SH-SY5Y (cell line): Measurements from ENCODE around the gene TMEM107.

ENCODE experiments used
- GATA2 ChIP-seq: IDR thresholded peaks from 2 replicates; pipeline ENCODE4 v1.6.1; 2011; ENCODE audit warnings: mild to moderate bottlenecking, low read depth, low read length
- GATA3 ChIP-seq: IDR thresholded peaks from 2 replicates; pipeline ENCODE4 v1.6.1; 2011; ENCODE audit warnings: low read depth, mild to moderate bottlenecking, low read length, moderate library complexity

TMEM107 gene

DNA sequence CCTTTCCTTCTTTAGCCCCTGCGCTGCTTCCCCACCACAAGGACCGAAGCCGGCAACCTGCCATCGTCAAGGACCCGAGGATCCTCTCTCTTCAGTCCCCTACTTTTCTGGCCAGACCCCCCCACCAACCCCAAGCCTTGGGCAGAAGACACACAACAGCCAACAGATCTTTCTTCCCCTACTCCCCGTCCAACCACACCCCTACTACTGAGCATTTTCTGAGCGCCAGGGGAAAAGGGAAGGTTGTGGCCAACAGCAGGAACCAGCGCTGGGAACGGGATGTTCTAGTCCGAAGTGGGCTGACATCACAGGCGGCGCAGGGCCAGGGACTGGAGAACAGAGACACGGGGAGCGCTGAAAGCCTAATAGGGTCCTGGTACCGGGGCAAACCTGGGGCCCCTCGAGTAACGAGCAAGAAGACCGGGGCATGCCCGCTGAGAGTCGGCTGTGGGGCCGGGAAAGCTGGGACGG lies 24.5 kb downstream of the TMEM107 start:
- TF ChIP-seq GATA2: no peak

DNA sequence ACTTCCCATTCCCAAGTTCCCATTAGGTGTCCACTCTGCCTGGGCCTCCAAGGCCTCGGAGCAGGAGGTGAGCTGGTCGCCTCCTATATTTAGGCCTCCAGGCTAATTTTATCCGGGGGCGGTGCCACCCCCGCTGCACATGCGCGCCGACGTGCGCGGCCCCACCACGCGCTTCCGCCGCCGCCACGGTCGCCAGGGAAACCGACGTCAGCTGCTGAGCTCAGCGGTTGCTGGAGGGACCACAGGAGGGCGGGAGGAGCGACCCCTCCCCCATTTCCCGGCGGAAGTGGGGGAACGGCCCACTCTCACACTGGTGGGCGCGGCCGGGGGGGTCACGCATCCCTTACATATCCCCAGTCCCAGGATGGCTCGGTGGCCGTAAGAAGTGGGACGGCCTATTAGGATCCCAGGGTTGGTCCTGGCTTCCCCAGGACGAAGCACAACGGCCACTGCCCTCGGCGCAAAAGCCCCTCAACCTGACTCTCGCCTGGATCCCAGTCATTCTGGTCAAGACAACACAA lies 25.0 kb downstream of the TMEM107 start:
- TF ChIP-seq GATA2 (no peak), GATA3 (no peak)

DNA sequence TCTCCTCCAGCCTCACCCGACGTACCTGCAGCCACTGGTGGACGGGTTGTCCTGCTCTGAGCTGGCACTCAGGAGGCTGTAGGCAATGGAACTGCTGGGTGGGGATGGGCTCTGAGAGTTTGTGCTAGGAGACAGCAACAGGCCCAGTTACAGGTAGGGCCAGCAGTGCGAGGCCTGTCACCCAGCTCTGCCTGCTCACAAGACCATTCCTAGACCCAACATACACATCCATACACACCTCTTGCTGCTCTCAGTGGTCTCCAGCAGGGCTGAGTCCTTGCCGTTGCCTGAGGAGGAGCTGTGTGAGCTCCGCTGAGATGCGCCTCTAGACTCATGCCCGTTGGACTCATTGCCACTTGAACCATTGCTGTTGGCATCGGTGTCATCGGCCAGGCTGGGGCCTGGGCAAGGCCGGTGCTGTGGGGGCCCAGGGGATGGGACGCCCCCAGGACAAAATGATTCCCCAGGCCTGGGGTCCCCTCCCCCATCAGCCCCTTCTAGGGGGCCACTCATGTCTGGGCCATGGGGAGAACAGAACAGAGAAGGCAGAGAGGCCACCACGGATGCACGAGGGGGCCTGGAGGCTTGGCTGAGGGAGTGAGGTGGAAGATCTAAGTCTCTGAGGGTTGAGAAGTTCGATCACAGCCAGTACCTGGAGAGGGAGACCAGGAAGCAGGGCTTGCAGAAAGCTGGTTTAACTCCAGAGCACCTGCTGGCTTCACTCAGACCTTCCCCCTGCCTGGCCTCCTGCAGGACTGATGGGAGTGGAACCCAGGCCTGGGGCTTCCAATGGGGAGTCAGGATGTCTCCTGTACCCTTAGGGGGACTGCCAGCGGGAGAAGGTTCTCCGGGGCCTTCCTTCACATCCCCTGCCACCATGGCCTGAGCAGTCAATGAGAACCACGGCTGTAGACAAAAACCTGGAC lies 25.7 kb downstream of the TMEM107 start:
- no peak for TF ChIP-seq GATA3
- no peak for TF ChIP-seq GATA2

DNA sequence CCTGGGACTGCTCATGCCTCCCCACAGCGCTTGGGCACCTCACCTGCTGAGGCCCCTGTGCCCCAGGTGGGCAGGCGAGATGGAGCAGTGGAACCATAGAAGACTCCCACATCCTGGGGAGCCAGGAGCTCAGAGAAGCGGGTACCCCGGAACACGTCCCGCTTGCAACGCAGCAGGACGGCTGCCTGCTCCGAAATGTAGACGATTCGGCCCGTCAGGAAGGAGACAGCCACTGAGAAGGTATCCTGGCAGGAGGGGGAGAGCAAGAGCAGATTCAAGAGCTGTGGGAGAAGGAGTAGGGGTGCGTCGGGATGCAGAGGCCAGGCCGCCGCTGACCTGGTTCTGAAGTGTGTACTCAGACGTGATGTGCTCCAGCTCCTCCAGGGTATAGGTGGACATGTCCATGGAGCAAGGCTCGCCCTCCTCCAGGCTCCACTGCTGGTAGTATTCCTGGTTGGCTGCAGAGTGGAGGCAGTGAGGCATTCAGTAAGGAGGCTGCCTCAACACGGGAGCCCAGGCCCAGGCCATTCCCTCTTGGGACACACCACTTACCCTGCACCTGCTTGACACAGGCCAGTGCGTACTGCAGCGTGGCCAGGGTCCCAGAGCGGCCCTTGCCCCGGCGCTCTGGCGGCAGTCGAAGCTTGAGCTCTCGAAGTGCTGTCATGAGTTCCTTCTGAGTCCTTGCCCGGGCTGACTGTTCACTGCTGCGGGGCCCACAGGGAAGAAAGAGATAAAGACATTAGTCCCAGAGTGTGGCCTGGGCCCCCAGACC lies 26.6 kb downstream of the TMEM107 start:
- TF ChIP-seq GATA2: no peak

DNA sequence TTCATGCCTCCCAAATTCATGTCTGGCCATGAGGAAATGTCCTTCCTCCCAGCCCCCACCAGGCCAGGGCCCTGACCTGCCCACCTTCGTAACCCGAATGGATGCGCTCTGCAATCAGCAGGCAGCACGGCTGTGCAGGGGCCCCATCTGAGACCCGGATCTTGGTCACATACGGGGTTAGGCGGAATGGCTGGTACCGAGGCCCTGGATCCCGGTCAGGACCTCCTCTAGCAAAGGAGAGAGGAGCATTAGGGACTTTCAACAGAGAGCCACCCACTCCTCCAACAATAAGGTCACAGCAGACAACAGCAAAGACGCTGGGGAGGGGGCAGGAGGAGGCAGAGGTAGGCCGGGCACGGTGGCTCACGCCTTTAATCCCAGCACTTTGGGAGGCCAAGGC lies 27.6 kb downstream of the TMEM107 start:
- TF ChIP-seq GATA2: no peak
- TF ChIP-seq GATA3: no peak

DNA sequence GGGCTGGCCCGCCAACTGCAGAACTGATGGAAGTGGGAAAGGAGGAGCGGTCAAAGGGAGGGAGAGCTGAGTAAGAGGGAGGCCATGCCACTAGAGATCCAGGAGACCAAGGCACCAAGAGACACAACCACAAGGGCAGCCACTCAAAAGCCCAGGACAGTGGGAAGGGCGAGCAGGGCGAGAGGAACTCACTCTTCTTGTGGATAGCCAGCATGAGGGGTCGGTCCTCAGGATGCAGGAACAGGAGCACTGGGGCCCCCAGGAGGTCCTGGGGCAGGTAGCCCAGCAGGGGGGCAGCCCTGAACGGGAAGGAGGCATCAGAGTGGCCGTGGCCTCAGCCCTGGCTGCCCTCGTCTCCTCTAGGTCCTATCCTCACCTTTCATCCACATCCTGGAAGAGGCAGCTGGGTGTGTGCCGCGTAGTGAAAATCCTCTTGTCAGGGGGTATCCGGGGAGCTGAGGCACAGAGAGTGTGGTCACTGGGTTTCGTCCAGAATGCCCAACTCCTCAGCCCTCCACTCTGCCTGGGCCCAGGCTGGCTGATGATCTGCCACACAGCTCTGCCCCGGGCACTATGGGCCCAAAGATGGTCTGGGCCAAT lies 28.3 kb downstream of the TMEM107 start:
- TF ChIP-seq GATA3 (no peak), GATA2 (no peak)

DNA sequence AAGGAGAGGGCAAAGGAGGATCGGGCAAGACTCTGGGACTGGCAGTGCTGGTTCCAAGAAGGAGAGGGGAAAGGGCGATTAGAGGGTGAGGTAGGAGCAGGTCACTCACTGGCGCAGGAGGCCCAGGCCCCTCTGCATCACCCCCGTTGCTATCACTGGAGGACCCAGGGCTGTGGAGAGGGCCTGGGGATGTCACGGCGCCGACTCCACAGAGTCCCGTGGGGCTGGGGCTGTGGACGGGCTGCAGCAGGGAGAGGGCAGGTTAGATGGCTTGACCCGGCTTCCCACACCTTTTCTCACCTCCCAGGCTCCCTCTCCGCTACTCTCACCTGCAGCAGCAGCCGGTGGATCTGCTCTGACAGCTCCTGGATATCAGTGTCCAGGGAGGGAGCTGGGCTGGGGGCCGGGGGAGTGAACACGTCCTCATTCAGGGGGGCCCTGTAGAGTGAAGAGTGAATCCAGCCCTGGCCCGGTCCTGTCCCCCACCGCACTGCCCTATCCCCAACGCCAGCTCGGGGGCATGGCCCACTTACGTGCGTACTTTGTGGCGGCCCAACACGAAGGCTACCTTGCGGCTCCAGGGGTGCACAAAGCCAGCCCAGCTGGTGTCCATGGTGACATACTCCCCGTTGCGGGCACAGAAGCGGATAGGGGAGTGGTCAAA lies 28.9 kb downstream of the TMEM107 start:
- no peak for TF ChIP-seq GATA2
- no peak for TF ChIP-seq GATA3

DNA sequence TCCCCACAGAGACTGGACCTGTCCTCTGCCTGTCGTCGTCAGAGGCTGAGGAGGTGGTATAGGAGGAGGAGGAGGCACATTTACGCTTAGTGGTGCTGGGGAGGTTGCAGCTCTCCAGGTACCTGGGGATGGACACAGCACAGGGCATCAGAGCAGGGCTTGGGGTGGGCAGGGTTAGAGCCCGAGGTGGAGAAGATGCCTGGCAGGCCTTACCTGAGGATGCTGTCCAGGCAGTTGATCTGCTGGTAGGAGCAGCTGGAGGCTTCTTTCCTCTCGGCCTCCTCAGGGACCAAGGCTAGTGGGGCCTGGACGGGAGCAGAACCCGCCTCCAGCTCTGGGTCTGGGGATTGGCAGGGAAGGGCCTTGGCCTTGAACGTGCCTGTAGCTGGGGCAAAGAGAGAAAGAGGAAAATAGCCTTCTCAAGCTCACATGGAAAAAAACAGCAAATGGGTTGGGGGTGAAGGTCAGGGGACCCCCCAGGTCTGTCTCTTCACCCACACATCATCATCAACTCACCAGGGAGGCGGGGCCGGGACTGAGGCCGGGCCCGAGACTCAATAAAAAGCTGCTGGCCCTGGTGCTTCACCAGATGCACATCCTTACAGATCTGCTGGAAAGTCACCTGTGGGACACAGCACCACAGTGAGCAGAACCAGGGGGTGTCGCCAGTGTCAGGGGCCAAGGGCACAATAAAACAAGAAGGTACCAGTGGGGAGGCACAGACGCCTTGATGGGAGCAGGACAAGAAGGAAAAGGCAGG lies 29.6 kb downstream of the TMEM107 start:
- no peak for TF ChIP-seq GATA2
- TF ChIP-seq GATA3: no peak

DNA sequence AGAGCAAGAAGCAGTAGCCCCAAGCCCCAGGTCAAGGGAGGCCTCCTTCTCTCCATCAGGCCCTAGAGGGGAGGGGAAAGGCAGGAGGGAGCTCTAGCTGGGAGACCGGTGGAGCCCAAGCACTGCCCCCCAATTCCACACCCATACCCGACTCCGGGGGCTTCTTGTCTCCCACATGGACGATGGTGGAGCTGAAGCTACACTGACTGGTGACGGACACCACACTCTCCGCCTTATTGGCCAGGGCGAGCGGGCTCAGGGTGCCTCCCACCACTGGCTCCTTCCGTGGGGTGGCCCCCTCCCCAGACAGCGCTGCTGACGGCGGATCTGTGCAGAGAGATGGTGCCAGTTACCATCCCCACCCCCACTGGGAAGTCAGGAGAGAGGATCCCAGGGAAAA lies 30.4 kb downstream of the TMEM107 start:
- TF ChIP-seq GATA3 (no peak), GATA2 (no peak)

DNA sequence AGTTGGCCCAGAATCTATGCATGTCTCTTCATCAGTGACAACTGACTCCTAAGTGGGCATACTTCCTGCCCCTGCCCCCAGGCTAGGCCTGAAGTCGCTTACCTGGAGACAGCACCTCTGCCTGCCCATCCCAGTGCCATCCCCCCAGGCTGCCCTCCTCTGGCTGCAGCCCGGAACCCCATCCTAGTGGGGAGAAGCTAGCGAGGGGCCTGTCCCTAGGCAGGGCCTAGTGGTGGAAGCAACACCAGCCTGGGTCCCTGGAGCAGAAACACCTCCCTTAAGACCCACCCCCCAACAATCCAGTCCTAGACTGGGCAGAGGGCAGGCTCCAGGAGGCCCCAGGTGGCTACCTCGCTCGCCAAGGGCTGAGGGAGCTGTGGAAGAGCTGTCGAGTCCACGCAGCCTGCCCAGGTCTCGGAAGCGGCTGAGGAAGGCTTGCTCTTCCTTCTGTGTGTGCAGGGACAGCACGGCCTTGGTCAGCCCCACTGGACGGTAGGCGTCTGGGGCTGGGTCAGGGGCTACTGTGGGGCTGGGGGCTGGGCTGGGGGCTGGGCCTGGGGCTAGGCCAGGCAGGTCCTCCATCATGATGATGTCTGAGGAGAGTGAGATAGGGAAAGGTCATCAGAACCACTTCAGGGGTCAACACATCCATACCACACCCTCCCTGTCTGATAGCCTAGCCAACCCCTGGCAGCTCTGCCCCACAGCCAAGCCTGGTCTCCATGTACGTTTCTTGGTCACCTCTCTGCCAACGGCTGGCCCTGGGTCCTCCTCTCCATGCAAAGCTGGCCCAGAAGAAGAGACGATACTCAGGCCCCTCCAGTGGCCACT lies 31.6 kb downstream of the TMEM107 start:
- TF ChIP-seq GATA2 (no peak), GATA3 (no peak)

DNA sequence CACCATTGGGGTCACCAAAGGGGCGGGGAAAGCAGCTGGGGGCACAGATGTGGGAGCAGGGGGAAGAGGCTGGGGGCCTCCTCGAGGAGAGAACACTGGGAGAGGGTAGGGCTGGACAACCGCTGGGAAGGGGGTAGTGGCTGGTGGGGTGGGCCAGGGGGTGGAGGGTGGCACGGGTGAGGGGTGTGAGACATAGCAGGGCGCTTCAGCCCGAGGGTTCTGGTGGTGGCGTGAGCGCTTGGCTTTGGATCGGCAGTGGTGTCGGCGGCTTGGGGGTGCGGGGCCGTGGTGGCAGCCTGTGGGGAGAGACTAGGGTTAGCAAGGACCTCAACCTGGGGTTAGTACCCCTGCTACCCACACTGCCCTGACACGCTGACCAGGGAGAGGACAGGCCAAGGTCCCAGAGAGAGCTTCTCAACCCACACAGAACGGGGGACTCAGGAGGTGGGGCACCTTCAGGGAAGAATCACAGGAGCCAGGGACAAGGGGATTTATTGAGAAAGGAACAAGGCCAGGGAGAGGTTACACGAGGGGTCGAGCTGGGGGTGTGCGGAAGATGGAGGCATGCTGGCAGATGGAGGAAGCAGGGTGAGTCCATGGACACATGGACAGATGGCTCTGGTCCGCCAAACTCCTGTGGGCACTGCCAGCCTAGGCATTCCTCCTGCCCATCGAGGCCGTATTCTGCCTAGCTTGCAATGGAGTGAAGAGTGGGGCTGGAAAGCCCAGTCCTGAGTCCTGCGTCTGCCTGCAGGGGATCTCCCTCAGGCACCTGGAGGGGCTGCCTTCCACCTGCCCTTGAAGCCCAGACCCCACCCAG lies 32.4 kb downstream of the TMEM107 start:
- TF ChIP-seq GATA2 (no peak), GATA3 (no peak)

DNA sequence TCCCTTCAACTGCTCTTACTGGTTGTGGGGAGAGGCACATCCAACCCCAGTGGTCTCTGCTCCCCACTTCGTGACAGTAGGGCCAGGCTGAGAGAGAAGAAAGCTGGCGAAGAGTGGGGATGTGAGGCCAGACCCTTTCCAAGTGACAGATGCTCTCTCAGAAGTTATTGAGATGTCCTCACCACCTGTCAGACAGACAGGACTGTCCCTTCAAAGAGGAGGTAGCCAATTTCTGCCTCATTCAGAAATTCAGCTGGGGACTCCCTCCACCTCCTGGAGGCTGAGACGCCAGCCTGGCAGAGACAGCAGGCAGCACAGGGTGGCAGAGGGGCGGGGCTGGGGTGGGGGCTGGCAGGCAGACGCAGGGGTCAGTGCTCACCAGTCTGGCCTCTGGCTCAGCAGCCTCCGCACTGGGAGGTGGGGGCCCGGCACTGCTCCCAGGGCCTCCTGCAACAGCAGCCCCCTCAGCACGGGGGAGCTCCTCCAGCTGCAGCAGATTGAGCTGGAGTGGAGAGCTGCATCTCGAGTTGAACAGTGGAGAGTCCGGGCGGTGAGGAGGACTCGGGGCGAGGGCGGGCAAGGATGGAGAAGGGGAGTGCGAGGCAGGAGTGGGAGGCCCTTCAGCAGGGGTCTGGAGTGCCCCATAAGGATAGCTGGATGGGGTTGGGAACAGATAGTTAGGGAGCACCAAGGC lies 33.1 kb downstream of the TMEM107 start:
- TF ChIP-seq GATA3 (no peak), GATA2 (no peak)
